CD4-positive, alpha-beta T cell treated with Interleukin-6 for 4 hours (primary cell): ENCODE results near the gene RAD21L1.
"Not testable (repeated sequence)": the region's sequence is repeated elsewhere in the genome, so short reads cannot be mapped to it uniquely, and the experiment has no call there.

Experiments
- DNase-seq: peaks from one replicate; pipeline ENCODE4 v3.0.0-alpha.2; 2020; ENCODE audit warnings: mixed read lengths

Gene RAD21L1

GRCh38 chr20:1199964-1200363, 25.9 kb upstream of the RAD21L1 start:
- no peak for DNase-seq

- no peak for DNase-seq
These were observed 22.9 kb upstream of the RAD21L1 start, which contains the start of gene C20orf202 for GRCh38 chr20:1202762-1203504. TSS of gene C20orf202 (plus strand) at chr20:1203454. CDS start at chr20:1203586, 132 bp downstream.

- no peak for DNase-seq
These were observed 22.2 kb upstream of the RAD21L1 start for GRCh38 chr20:1203630-1204029.

GRCh38 chr20:1204113-1204512, 21.7 kb upstream of the RAD21L1 start:
- DNase-seq: no peak

GRCh38 chr20:1204576-1204975, 21.3 kb upstream of the RAD21L1 start:
- no peak for DNase-seq

GRCh38 chr20:1205802-1206201, 20.0 kb upstream of the RAD21L1 start:
- DNase-seq: no peak

- no peak for DNase-seq
These were observed 19.3 kb upstream of the RAD21L1 start for GRCh38 chr20:1206366-1207148.

- no peak for DNase-seq
These were observed 18.5 kb upstream of the RAD21L1 start for GRCh38 chr20:1207293-1207878.

GRCh38 chr20:1209447-1210387, 16.1 kb upstream of the RAD21L1 start:
- DNase-seq: no peak

- DNase-seq: no peak
These were observed 15.3 kb upstream of the RAD21L1 start for GRCh38 chr20:1210501-1210900.

GRCh38 chr20:1212023-1212422, 13.8 kb upstream of the RAD21L1 start:
- DNase-seq: no peak

GRCh38 chr20:1212607-1213396, 13.0 kb upstream of the RAD21L1 start:
- DNase-seq: peak; percentile 78

GRCh38 chr20:1214838-1215261, 11.0 kb upstream of the RAD21L1 start:
- DNase-seq: no peak

- DNase-seq: peak; percentile 58
These were observed 10.3 kb upstream of the RAD21L1 start for GRCh38 chr20:1215386-1216170.

- DNase-seq: not testable (repeated sequence)
These were observed 9.1 kb upstream of the RAD21L1 start for GRCh38 chr20:1216527-1217427.

- DNase-seq: not testable (repeated sequence)
These were observed 3.1 kb upstream of the RAD21L1 start for GRCh38 chr20:1222750-1223149.

GRCh38 chr20:1224205-1224890, 1.5 kb upstream of the RAD21L1 start:
- no peak for DNase-seq

GRCh38 chr20:1225263-1225782, 521 bp upstream of the RAD21L1 start:
- peak; percentile 92 for DNase-seq

- no peak for DNase-seq
These were observed 3.7 kb downstream of the RAD21L1 start for GRCh38 chr20:1229541-1229940.
